ENCODE data around the gene BPIFB4.

GRCh38 chr20:33065785-33066184 lies 13.7 kb upstream of the BPIFB4 start:
- TF ChIP-seq EZH2 (IDR thresholded peaks at IDR 0.05): no peak
- no peak for TF ChIP-seq POLR2AphosphoS5 (IDR thresholded peaks at IDR 0.05; ENCODE audit: borderline replicate concordance, low read depth, low read length)
- TF ChIP-seq FOXP2 (optimal IDR thresholded peaks at IDR 0.05; ENCODE audit: control extremely low read depth, extremely low read length, insufficient read depth): no peak
